K562 (cell line): ENCODE measurements around the gene MRPL4. TPM values are rescaled to one million over a fixed set of nuclear protein-coding genes. Genes with fewer than 3 reads are reported as not detected.

ENCODE experiments used
- ARHGAP35 ChIP-seq: fragments of 450-650 bp; IDR thresholded peaks from 2 replicates; pipeline ENCODE4 v1.6.1; 2018; ENCODE audit not compliant: partially characterized antibody
- CREM ChIP-seq: IDR thresholded peaks from 2 replicates; pipeline ENCODE4 v1.6.1; 2014; ENCODE audit warnings: antibody characterized with exemption, low read depth
- CUX1 ChIP-seq: fragments of 200-800 bp; sonication (Bioruptor generic); IDR thresholded peaks from 2 replicates; pipeline ENCODE4 v1.6.1; 2016; ENCODE audit warnings: missing genetic modification characterization, missing compliant biosample characterization
- DNMT1 ChIP-seq: fragments of 450-650 bp; IDR thresholded peaks from 2 replicates; pipeline ENCODE4 v1.6.1; 2016; ENCODE audit warnings: antibody characterized with exemption, mild to moderate bottlenecking
- E2F4 ChIP-seq: sonication (generic); formaldehyde crosslinking; IDR thresholded peaks from 2 replicates; pipeline ENCODE4 v1.8.0; 2022; ENCODE audit warnings: mild to moderate bottlenecking, low read depth, missing genetic modification reagents
- HIVEP1 ChIP-seq: fragments of 250-450 bp; sonication (Bioruptor Pico); IDR thresholded peaks from 2 replicates; pipeline ENCODE4 v1.4.0; 2020; ENCODE audit warnings: mild to moderate bottlenecking
- L3MBTL2 ChIP-seq: fragments of 450-650 bp; IDR thresholded peaks from 2 replicates; pipeline ENCODE4 v1.6.1; 2016; ENCODE audit warnings: mild to moderate bottlenecking, moderate library complexity
- MEF2A ChIP-seq: IDR thresholded peaks from 2 replicates; pipeline ENCODE4 v1.6.1; 2011; ENCODE audit warnings: low read depth, mild to moderate bottlenecking, low read length, moderate library complexity; ENCODE audit not compliant: control insufficient read depth
- NR2C1 ChIP-seq, 2 experiments: fragments of 450-650 bp; IDR thresholded peaks; 2 replicates each; pipeline ENCODE4 v1.6.1; 2017; ENCODE audit warnings: mild to moderate bottlenecking in 2 of 2, antibody characterized with exemption in 1 of 2, inconsistent platforms in 1 of 2, missing compliant biosample characterization in 1 of 2, missing genetic modification characterization in 1 of 2
- PHF21A ChIP-seq: fragments of 450-650 bp; IDR thresholded peaks from 2 replicates; pipeline ENCODE4 v1.6.1; 2017; ENCODE audit warnings: low read depth, borderline replicate concordance
- PURB ChIP-seq: sonication (generic); formaldehyde crosslinking; IDR thresholded peaks from 2 replicates; pipeline ENCODE4 v1.9.0; 2021; ENCODE audit warnings: low read depth, mild to moderate bottlenecking, missing genetic modification reagents
- RAD21 ChIP-seq, 2 experiments: fragments of 250-450 bp in 1 of 2; fragments of 450-650 bp in 1 of 2; sonication (Bioruptor Pico) in 1 of 2; formaldehyde crosslinking in 1 of 2; IDR thresholded peaks in 1 of 2; conservative IDR thresholded peaks in 1 of 2; 2 replicates each; pipeline versions ENCODE4 v1.4.0 to v1.8.0; 2020 to 2022; ENCODE audit warnings: mild to moderate bottlenecking in 2 of 2, moderate library complexity in 1 of 2
- RFX5 ChIP-seq: IDR thresholded peaks from 2 replicates; pipeline ENCODE4 v1.6.1; 2011; ENCODE audit warnings: low read depth, mild to moderate bottlenecking, improper control_type of control experiment, low read length
- XRCC4 ChIP-seq: IDR thresholded peaks from one replicate; pipeline ENCODE4 v1.6.1; 2011; ENCODE audit not compliant: insufficient read depth, insufficient read length; ENCODE audit errors: extremely low read depth
- ZNF239 ChIP-seq: fragments of 250-450 bp; sonication (Bioruptor Pico); IDR thresholded peaks from 2 replicates; pipeline ENCODE4 v1.4.0; 2020; ENCODE audit warnings: mild to moderate bottlenecking
- polyA plus RNA-seq, 8 experiments: library from polyadenylated mRNA; depleted of rRNA in 4 of 8; stranded (reverse) in 5 of 8; unstranded in 3 of 8; fragments of >200 nt; fragmentation: Nextera tagmentation in 2 of 8; fragmentation: Illumina TruSeq in 1 of 8; extraction: Ambion mirVana in 2 of 8; extraction: Trizol in 1 of 8; gene quantifications; 2 replicates each; pipeline versions ENCODE4 v1.2.1 to v1.2.3, GENCODE V29; 2011 to 2014; ENCODE audit warnings: inconsistent platforms in 1 of 8, missing spikeins in 1 of 8
- total RNA-seq, 7 experiments: library from RNA; depleted of rRNA in 6 of 7; stranded (reverse); fragments of >200 nt in 6 of 7; fragmentation: Illumina TruSeq in 2 of 7; extraction: Trizol in 2 of 7; gene quantifications; 2 replicates each; pipeline versions ENCODE4 v1.2.1 to v1.2.3, GENCODE V29; 2011 to 2021; ENCODE audit warnings: low replicate concordance in 1 of 7
- TF ChIP-seq, protein P1 (sequence below): fragments of 250-450 bp; sonication (Bioruptor Pico); IDR thresholded peaks from 2 replicates; pipeline ENCODE4 v1.8.0; 2021; ENCODE audit warnings: moderate library complexity, mild to moderate bottlenecking, inconsistent platforms
- TF ChIP-seq, protein P2 (sequence below): fragments of 250-450 bp; sonication (Bioruptor Pico); IDR thresholded peaks from 2 replicates; pipeline ENCODE4 v1.5.0; 2021; ENCODE audit warnings: mild to moderate bottlenecking, moderate library complexity

MRPL4 gene
- total and polyA plus RNA-seq, 9 of the 15 experiments (the other 6 are each of a cell fraction or from before 2014, with no cell fraction given): 1.4 to 239 (median 64.9) TPM

DNA sequence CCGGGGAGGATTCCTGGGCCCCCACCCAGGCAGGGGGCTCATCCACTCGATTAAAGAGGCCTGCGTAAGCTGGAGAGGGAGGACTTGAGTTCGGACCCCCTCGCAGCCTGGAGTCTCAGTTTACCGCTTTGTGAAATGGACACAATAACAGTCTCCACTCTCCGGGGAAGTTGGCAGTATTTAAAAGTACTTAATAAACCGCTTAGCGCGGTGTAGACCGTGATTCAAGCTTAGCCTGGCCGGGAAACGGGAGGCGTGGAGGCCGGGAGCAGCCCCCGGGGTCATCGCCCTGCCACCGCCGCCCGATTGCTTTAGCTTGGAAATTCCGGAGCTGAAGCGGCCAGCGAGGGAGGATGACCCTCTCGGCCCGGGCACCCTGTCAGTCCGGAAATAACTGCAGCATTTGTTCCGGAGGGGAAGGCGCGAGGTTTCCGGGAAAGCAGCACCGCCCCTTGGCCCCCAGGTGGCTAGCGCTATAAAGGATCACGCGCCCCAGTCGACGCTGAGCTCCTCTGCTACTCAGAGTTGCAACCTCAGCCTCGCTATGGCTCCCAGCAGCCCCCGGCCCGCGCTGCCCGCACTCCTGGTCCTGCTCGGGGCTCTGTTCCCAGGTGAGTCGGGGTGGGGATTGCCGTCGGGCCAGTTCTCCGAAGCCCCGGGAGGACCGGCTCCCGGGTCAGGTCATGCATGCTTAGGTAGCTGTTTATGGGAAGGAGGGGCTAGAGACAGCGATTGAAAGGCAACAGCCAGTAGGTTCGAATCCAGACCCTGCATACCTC is 18.8 kb downstream of the MRPL4 start, which contains the start of gene ICAM1 (continued):
- TF ChIP-seq NR2C1 (IDR thresholded peaks at IDR 0.05) (peak; percentile 67), NR2C1 (tag; IDR thresholded peaks at IDR 0.05) (peak; percentile 68), XRCC4 (no peak), ARHGAP35 (no peak), ZNF239 (CRISPR knock-in tag) (no peak), PURB (CRISPR knock-in tag) (no peak), PHF21A (peak; percentile 87), CREM (peak; percentile 48; the same call in 1 of the 2 replicates), CUX1 (CRISPR knock-in tag) (no peak), E2F4 (CRISPR knock-in tag) (no peak), RFX5 (no peak), RAD21 (CRISPR knock-in tag; conservative IDR thresholded peaks at IDR 0.05 in 1 of 2, IDR thresholded peaks at IDR 0.05 in 1 of 2) (peak in 1 of 2 experiments; percentile 23; a peak in 2 of 4 replicates), L3MBTL2 (peak; percentile 99), HIVEP1 (CRISPR knock-in tag) (no peak), MEF2A (peak; percentile 36; the same call in 1 of the 2 replicates), DNMT1 (no peak)
- TF ChIP-seq, protein P1, sequence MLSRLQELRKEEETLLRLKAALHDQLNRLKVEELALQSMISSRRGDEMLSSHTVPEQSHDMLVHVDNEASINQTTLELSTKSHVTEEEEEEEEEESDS (CRISPR knock-in tag): no peak
- TF ChIP-seq, protein P2, sequence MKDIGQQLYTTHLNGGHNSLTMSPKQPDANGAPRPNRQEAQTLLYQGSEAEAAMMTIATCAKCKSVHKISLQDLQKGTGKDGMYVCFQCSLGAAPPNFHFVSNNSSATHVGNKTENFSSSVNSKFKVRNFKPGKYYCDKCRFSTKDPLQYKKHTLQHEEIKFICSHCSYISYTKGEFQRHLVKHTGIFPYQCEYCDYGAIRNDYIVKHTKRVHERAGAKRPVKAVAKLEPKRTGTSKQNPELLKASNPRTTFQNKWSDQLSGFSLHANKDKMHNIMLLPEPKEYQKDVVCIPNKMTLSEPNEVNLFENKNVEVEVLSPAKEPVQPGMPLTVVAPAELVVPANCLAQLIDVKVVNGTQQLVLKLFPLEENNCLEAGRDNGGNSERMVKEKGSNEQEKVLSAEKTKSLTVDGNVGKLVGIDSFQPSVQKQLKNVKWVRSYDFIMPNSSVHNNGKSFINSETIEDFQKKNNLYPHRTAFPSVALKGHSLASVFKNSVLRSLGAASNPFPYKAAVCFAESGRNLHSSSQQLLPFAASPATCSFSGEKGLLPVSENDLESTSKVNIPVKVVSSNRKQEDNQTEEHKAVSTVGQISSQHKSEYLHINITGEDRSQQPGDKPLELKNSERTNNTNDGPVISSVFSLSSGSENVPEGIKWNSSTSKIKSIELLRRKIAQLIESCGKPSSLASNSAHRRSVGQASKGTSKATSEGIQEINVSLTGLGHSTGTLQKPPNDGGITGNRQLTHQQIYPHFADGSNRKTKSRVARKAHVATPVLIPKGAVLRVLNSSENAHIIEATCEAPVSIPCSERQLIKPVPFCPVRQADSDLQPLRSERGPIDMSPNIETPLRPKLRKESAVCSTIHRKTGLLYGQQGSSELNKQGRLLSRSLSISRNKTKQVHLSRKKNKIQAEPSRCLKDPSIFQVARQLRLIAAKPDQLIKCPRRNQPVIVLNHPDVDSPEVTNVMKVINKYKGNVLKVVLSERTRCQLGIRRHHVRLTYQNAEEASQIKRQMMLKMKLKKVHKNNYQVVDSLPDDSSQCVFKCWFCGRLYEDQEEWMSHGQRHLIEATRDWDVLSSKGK (CRISPR knock-in tag): no peak
